ENCODE results near the gene RPA1. TPM values are rescaled to one million over a fixed set of nuclear protein-coding genes. Genes with fewer than 3 reads are reported as not detected.

RPA1 gene
- total RNA-seq, 1 experiment from 2014 or later = 150 TPM

- intact Hi-C loops (cut with micrococcal nuclease; ENCODE audit: unreplicated experiment) (no loop called here), in situ Hi-C loops (cut with HindIII; ENCODE audit: low pct_unique_long_range_greater_than_20kb, low sequenced_read_pairs) (no loop called here)
- ChIA-PET CTCF (no interaction called here), POLR2A (no interaction called here)
- TF ChIP-seq REST (IDR thresholded peaks at IDR 0.05; ENCODE audit: insufficient read depth in 1 of 2, low read depth in 2 of 2, low read length in 1 of 2) = no peak
- no peak for TF ChIP-seq TCF7L2 (IDR thresholded peaks at IDR 0.05; ENCODE audit: low read depth, low read length)
- TF ChIP-seq SIN3A (IDR thresholded peaks at IDR 0.05; ENCODE audit: borderline replicate concordance, insufficient read depth, low read depth, low read length) = no peak
- TF ChIP-seq POLR2AphosphoS5 (IDR thresholded peaks at IDR 0.05; ENCODE audit: low read depth, low read length) = no peak
- no peak for TF ChIP-seq CTCF (IDR thresholded peaks at IDR 0.05)
- no peak overlapping the region for H3K27ac ChIP-seq (ENCODE audit: low read length)
- DNase-seq (ENCODE audit: low read depth, low spot score) (no peak), ATAC-seq (no peak)
- no peaks in the 10 kb centered on the region for H3K4me1 ChIP-seq (ENCODE audit: control insufficient read depth, insufficient read depth, low read length)
- no TSS peak for BruUV-seq (replicated peaks)
- no peaks in the 10 kb centered on the region for H3K36me3 ChIP-seq (ENCODE audit: control insufficient read depth, insufficient read depth, low read length)
- no peaks in the 10 kb centered on the region for H3K9me3 ChIP-seq (ENCODE audit: control insufficient read depth, insufficient read depth, low read depth, low read length)
- H3K4me3 ChIP-seq (ENCODE audit: low read depth in 2 of 2, low read length in 2 of 2) = no peak overlapping the region
- no peaks in the 10 kb centered on the region for H3K27me3 ChIP-seq (ENCODE audit: control insufficient read depth, insufficient read depth, low read length)
Observed at GRCh38 chr17:1916316-1916715, 86.5 kb downstream of the RPA1 start.

- intact Hi-C loops (cut with micrococcal nuclease; ENCODE audit: unreplicated experiment) = no loop called here
- no peaks in the 10 kb centered on the region for H3K36me3 ChIP-seq (ENCODE audit: control insufficient read depth, insufficient read depth, low read length)
- BruUV-seq (replicated peaks) = no TSS peak
- ChIA-PET POLR2A (no interaction called here), CTCF (no interaction called here)
- TF ChIP-seq CTCF (IDR thresholded peaks at IDR 0.05) = no peak
- TF ChIP-seq SIN3A (IDR thresholded peaks at IDR 0.05; ENCODE audit: borderline replicate concordance, insufficient read depth, low read depth, low read length) = no peak
- TF ChIP-seq REST (IDR thresholded peaks at IDR 0.05; ENCODE audit: insufficient read depth in 1 of 2, low read depth in 2 of 2, low read length in 1 of 2) = no peak
- no peak for TF ChIP-seq TCF7L2 (IDR thresholded peaks at IDR 0.05; ENCODE audit: low read depth, low read length)
- TF ChIP-seq POLR2AphosphoS5 (IDR thresholded peaks at IDR 0.05; ENCODE audit: low read depth, low read length) = no peak
- no peak for DNase-seq (ENCODE audit: low read depth, low spot score)
- H3K9me3 ChIP-seq (ENCODE audit: control insufficient read depth, insufficient read depth, low read depth, low read length) = no peaks in the 10 kb centered on the region
- H3K4me1 ChIP-seq (ENCODE audit: control insufficient read depth, insufficient read depth, low read length) = no peaks in the 10 kb centered on the region
- H3K27ac ChIP-seq (ENCODE audit: low read length) = no peak overlapping the region
- no peaks in the 10 kb centered on the region for H3K27me3 ChIP-seq (ENCODE audit: control insufficient read depth, insufficient read depth, low read length)
- in situ Hi-C loops (cut with HindIII; ENCODE audit: low pct_unique_long_range_greater_than_20kb, low sequenced_read_pairs) = no loop called here
- no peak for ATAC-seq
- no peak overlapping the region for H3K4me3 ChIP-seq (ENCODE audit: low read depth in 2 of 2, low read length in 2 of 2)
Observed at GRCh38 chr17:1916963-1917715, 87.3 kb downstream of the RPA1 start.
